NOMO-1 treated with dmso at 0.1 percent for 144 hours (cell line): ENCODE data around the gene TM9SF2.
"Not testable (repeated sequence)": the region's sequence is repeated elsewhere in the genome, so short reads cannot be mapped to it uniquely, and the experiment has no call there.

ENCODE experiments used
- DNase-seq: peaks from one replicate; lab custom pipeline; 2025; ENCODE audit not compliant: unreplicated experiment; lab: John Stamatoyannopoulos, UW

Gene TM9SF2

GRCh38 chr13:99501184-99501847 is at the start of gene TM9SF2:
Gene TM9SF2 (plus strand): TSS chr13:99501472. CDS start chr13:99501607, 135 bp downstream.
- peak; percentile 96 for DNase-seq

- DNase-seq: no peak
Measured at GRCh38 chr13:99454518-99455183, 46.6 kb upstream of the TM9SF2 start.

GRCh38 chr13:99459099-99459850 is 42.0 kb upstream of the TM9SF2 start:
- DNase-seq: no peak

- peak; percentile 10 for DNase-seq
Measured at GRCh38 chr13:99460802-99461201, 40.5 kb upstream of the TM9SF2 start.

- DNase-seq: no peak
Measured at GRCh38 chr13:99463646-99464397, 37.5 kb upstream of the TM9SF2 start.

GRCh38 chr13:99464441-99464949 is 36.8 kb upstream of the TM9SF2 start:
- no peak for DNase-seq

GRCh38 chr13:99465454-99465853 is 35.8 kb upstream of the TM9SF2 start:
- DNase-seq: no peak

GRCh38 chr13:99467764-99468163 is 33.5 kb upstream of the TM9SF2 start:
- DNase-seq: no peak

GRCh38 chr13:99469041-99469440 is 32.2 kb upstream of the TM9SF2 start:
- DNase-seq: peak; percentile 26

GRCh38 chr13:99470027-99470426 is 31.2 kb upstream of the TM9SF2 start:
- no peak for DNase-seq

GRCh38 chr13:99471221-99472121 is 29.8 kb upstream of the TM9SF2 start:
- no peak for DNase-seq

- no peak for DNase-seq
Measured at GRCh38 chr13:99472122-99472440, 29.2 kb upstream of the TM9SF2 start.

GRCh38 chr13:99473515-99473914 is 27.8 kb upstream of the TM9SF2 start:
- no peak for DNase-seq

GRCh38 chr13:99476648-99477047 is 24.6 kb upstream of the TM9SF2 start:
- no peak for DNase-seq

GRCh38 chr13:99477493-99477892 is 23.8 kb upstream of the TM9SF2 start:
- no peak for DNase-seq

GRCh38 chr13:99481366-99481765 is 19.9 kb upstream of the TM9SF2 start:
- no peak for DNase-seq

GRCh38 chr13:99484473-99484872 is 16.8 kb upstream of the TM9SF2 start:
- DNase-seq: peak; percentile 87

GRCh38 chr13:99486996-99487395 is 14.3 kb upstream of the TM9SF2 start:
- DNase-seq: no peak

- DNase-seq: no peak
Measured at GRCh38 chr13:99489028-99489427, 12.2 kb upstream of the TM9SF2 start.

- not testable (repeated sequence) for DNase-seq
Measured at GRCh38 chr13:99491750-99492149, 9.5 kb upstream of the TM9SF2 start.
